Neutrophil (primary cell): Measurements from ENCODE around the gene SSR1.
A peak's percentile ranks its signal among the peaks of the same experiment; 100 is the strongest.
"Not testable (repeated sequence)": the region's sequence is repeated elsewhere in the genome, so short reads cannot be mapped to it uniquely, and the experiment has no call there.

Source experiments
- H3K27ac ChIP-seq: fragments of 200-600 bp; sonication (generic); 2 replicates; pipeline ENCODE4 v1.5.1; 2016; ENCODE audit warnings: mild to moderate bottlenecking, moderate library complexity
- H3K27me3 ChIP-seq: fragments of 200-600 bp; sonication (generic); 2 replicates; pipeline ENCODE4 v1.6.0; 2016; ENCODE audit warnings: mild to moderate bottlenecking
- H3K36me3 ChIP-seq: fragments of 200-600 bp; sonication (generic); 2 replicates; pipeline ENCODE4 v1.5.1; 2017
- H3K4me1 ChIP-seq, 2 experiments: fragments of 200-600 bp in 1 of 2; sonication (generic) in 1 of 2; 1 replicate in 1 of 2; 2 replicates in 1 of 2; pipeline versions ENCODE4 v1.5.1 to v1.6.1; 2013 to 2016; ENCODE audit warnings: low read depth in 1 of 2, low read length in 1 of 2, mild to moderate bottlenecking in 1 of 2, moderate library complexity in 1 of 2; ENCODE audit not compliant: control insufficient read depth in 1 of 2, insufficient read depth in 1 of 2
- H3K4me3 ChIP-seq, 2 experiments: fragments of 200-600 bp in 1 of 2; sonication (generic) in 1 of 2; 1 replicate in 1 of 2; 2 replicates in 1 of 2; pipeline ENCODE4 v1.5.1; 2013 to 2016; ENCODE audit warnings: low read depth in 1 of 2, low read length in 1 of 2, mild to moderate bottlenecking in 1 of 2, moderate library complexity in 1 of 2
- H3K9me3 ChIP-seq: fragments of 200-600 bp; sonication (generic); 2 replicates; pipeline ENCODE4 v1.5.1; 2016
- TF ChIP-seq, protein P1 (sequence below): fragments of 200-600 bp; sonication (generic); IDR thresholded peaks from 2 replicates; pipeline ENCODE4 v1.5.1; 2016; ENCODE audit warnings: antibody characterized with exemption

SSR1 gene

DNA sequence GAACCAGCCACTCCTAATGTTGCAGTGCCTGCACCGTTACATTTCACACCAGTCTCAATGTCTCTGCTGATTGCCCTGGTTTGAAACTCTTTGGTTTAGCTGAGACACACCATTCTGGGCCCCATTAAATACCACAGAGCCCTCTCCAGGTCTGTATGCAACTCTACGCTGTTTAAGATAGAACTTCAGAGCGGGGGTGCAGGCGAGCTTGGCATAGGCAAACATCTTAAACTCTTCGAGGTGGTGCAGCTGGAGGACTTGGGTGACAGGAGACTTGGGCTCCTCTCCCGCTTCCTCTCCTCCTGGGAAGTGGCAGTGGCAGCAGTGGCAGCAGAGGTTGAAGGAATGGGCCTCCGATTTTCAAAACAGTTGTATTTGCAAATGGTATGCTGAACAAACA lies 18.5 kb upstream of the SSR1 start:
- no peak overlapping the region for H3K27ac ChIP-seq
- no peaks in the 10 kb centered on the region for H3K27me3 ChIP-seq

DNA sequence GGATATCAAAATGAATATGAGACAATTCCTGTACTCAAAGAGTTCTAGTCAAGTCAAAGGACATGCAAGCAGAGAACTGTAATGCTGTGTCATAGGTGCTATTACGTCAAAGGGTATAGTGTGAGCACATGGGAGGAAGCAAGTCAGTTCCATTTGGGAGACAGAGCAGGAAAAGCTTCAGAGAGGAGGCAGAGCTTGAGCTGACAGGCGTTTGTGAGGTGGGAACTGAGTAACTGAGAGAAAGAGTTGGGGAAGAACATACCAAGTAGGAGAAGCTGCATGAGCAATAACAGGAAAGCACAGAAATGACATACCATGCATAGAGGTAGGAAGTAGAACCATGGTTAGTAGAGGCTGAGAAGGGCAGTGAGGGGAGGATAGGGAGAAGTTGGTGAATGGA lies 15.2 kb upstream of the SSR1 start:
- H3K27ac ChIP-seq = peak overlapping the region; percentile 44
- H3K4me1 ChIP-seq = peaks cover 28 to 30% of the 10 kb centered on the region in 2 experiments
- H3K9me3 ChIP-seq = no peaks in the 10 kb centered on the region
- H3K36me3 ChIP-seq = no peaks in the 10 kb centered on the region
- no peak overlapping the region for H3K4me3 ChIP-seq
- TF ChIP-seq, protein P1, sequence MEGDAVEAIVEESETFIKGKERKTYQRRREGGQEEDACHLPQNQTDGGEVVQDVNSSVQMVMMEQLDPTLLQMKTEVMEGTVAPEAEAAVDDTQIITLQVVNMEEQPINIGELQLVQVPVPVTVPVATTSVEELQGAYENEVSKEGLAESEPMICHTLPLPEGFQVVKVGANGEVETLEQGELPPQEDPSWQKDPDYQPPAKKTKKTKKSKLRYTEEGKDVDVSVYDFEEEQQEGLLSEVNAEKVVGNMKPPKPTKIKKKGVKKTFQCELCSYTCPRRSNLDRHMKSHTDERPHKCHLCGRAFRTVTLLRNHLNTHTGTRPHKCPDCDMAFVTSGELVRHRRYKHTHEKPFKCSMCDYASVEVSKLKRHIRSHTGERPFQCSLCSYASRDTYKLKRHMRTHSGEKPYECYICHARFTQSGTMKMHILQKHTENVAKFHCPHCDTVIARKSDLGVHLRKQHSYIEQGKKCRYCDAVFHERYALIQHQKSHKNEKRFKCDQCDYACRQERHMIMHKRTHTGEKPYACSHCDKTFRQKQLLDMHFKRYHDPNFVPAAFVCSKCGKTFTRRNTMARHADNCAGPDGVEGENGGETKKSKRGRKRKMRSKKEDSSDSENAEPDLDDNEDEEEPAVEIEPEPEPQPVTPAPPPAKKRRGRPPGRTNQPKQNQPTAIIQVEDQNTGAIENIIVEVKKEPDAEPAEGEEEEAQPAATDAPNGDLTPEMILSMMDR = no peak
- no peaks in the 10 kb centered on the region for H3K27me3 ChIP-seq

More for the DNA sequence above, 18.5 kb upstream of the SSR1 start:
- TF ChIP-seq, protein P1 = no peak
- Histone ChIP-seq H3K4me3 (no peak overlapping the region), H3K36me3 (no peaks in the 10 kb centered on the region), H3K4me1 (peaks cover 8 to 9% of the 10 kb centered on the region in 2 experiments), H3K9me3 (no peaks in the 10 kb centered on the region)

DNA sequence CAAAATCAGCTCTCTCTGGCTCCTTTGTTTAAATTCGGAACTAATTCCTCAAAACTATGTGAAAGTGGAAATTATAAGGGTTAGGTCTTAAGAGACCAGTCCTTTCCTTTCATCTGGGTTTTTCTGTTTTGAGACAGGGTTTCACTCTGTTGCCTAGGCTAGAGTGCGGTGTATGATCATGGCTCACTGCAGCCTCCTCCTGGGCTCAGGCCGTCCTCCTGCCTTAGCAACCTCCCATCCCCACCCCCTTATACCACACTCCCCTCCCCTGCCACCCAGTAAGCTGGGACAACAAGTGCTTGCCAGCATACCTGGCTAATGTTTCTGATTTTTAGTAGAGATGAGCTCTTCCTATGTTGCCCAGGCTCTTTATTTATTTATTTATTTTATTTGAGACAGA lies 12.8 kb upstream of the SSR1 start:
- Histone ChIP-seq H3K27ac (peak overlapping the region; percentile 56), H3K36me3 (no peaks in the 10 kb centered on the region), H3K4me3 (no peak overlapping the region), H3K4me1 (peaks cover 28 to 30% of the 10 kb centered on the region in 2 experiments), H3K9me3 (no peaks in the 10 kb centered on the region), H3K27me3 (no peaks in the 10 kb centered on the region)
- TF ChIP-seq, protein P1 = no peak

DNA sequence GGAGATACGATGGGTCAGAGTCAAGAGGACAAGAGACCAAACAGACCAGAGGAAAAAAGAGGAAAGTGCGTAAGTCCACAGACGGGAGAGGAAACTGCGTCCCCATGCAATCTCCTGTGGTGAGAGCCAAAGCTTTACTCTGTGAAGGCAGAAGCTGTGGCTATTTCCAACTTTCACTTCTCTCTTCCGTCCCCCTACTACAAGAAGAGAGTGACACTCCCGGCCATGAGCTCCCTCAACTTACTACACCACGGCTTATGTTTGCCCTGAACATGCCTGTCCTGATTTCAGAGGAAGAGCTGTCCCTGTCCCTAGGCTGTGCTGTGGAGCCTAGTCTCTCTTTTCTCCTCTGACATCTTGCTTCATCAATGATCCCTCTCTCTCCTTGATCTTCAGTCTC lies 11.5 kb upstream of the SSR1 start:
- H3K27me3 ChIP-seq = no peaks in the 10 kb centered on the region
- TF ChIP-seq, protein P1 = no peak
- peak overlapping the region; percentile 86 for H3K27ac ChIP-seq
- peaks cover 28 to 30% of the 10 kb centered on the region in 2 experiments for H3K4me1 ChIP-seq
- H3K36me3 ChIP-seq = no peaks in the 10 kb centered on the region
- H3K9me3 ChIP-seq = no peaks in the 10 kb centered on the region
- peak overlapping the region; percentile 50 to 54 for H3K4me3 ChIP-seq

DNA sequence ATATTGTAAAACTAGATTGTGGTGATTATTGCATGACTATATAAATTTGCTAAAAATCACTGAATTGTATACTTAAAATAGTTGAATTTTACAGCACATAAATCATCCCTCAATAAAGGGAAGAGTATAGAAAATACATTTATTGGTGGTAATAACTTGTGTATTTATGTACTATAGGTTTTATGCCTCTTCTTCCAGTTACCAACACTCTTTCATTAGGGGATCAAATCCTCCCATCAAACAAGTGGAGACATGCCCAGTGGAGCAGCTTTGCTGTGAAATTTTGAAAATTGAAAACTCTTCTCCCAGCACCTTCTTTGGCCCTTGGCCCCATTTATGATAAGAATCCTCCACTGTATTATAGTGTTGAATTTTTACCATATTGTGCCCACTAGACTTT lies 10.1 kb upstream of the SSR1 start:
- Histone ChIP-seq H3K4me3 (no peak overlapping the region), H3K27me3 (no peaks in the 10 kb centered on the region), H3K36me3 (no peaks in the 10 kb centered on the region), H3K9me3 (no peaks in the 10 kb centered on the region), H3K27ac (no peak overlapping the region), H3K4me1 (peaks cover 23 to 25% of the 10 kb centered on the region in 2 experiments)
- TF ChIP-seq, protein P1 = no peak

DNA sequence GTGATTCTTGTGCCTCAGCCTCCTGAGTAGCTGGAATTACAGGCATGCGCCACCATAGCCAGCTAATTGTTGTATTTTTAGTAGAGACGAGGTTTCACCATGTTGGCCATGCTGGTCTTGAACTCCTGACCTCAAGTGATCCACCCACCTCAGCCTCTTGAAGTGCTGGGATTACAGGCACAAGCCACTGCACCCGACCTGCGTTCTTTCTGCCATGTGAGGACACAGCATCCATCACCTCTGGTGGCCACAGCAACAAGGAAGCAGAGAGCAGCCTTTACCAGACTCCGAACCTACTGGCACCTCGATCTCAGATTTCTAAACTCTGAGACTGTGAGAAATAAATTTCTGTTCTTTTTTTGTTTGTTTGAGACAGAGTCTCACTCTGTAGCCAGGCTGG lies 8.9 kb upstream of the SSR1 start:
- not testable (repeated sequence) for H3K4me3 ChIP-seq, H3K27ac ChIP-seq, H3K27me3 ChIP-seq, H3K9me3 ChIP-seq, H3K36me3 ChIP-seq
- H3K4me1 ChIP-seq = peaks cover 19 to 22% of the 10 kb centered on the region in 2 experiments

DNA sequence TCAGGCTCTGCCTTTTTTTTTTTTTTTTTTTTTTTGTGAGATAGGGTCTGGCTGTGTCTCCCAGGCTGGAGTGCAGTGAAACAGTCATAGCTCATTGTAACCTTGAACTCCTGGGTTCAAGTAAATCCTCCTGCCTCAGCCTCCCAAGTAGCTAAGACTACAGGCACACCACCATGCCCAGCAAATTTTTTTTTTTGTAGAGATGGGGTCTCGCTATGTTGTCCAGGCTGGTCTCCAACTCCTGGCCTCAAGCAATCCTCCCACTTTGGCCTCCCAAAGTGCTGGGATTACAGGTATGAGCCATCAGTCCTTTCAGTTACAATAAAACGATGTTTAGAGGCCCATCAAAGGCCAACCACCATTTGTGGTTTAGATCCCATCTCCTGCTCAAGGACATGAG lies 6.4 kb upstream of the SSR1 start:
- not testable (repeated sequence) for H3K4me3 ChIP-seq, H3K27me3 ChIP-seq, H3K36me3 ChIP-seq, H3K9me3 ChIP-seq, H3K27ac ChIP-seq
- peaks cover 10 to 15% of the 10 kb centered on the region in 2 experiments for H3K4me1 ChIP-seq
